Stimulated activated CD8-positive, alpha-beta memory T cell treated with anti-CD3 and anti-CD28 coated beads, Interleukin-7, amount 100 ng/mL, for 1 hour (primary cell): ENCODE data around the gene TP53I13.

ENCODE experiments used
- DNase-seq, 2 donors: peaks; one replicate each; pipeline ENCODE4 v3.0.0-alpha.2; 2020; ENCODE audit warnings: low read depth in 2 of 2

The TP53I13 gene

GRCh38 chr17:29567554-29568330, 759 bp upstream of the TP53I13 start:
- DNase-seq = peak; percentile 53 to 64

GRCh38 chr17:29569245-29569950, 897 bp downstream of the TP53I13 start:
- DNase-seq = no peak

- no peak for DNase-seq
Observed at GRCh38 chr17:29570521-29570920, 2.0 kb downstream of the TP53I13 start.

GRCh38 chr17:29571486-29571882, 3.0 kb downstream of the TP53I13 start:
- no peak for DNase-seq

GRCh38 chr17:29571883-29572681, 3.6 kb downstream of the TP53I13 start:
- DNase-seq = no peak

GRCh38 chr17:29572691-29573557, 4.4 kb downstream of the TP53I13 start:
- peak in 1 of 2 donors; percentile 21 for DNase-seq

GRCh38 chr17:29573558-29573869, 5.0 kb downstream of the TP53I13 start:
- DNase-seq = no peak

- DNase-seq = no peak
Observed at GRCh38 chr17:29573871-29574731, 5.6 kb downstream of the TP53I13 start.

GRCh38 chr17:29574732-29575510, 6.4 kb downstream of the TP53I13 start:
- no peak for DNase-seq

- DNase-seq = no peak
Observed at GRCh38 chr17:29575511-29576213, 7.2 kb downstream of the TP53I13 start.

- DNase-seq = no peak
Observed at GRCh38 chr17:29576214-29577000, 7.9 kb downstream of the TP53I13 start.

GRCh38 chr17:29577001-29577370, 8.5 kb downstream of the TP53I13 start:
- DNase-seq = no peak

GRCh38 chr17:29577385-29578211, 9.1 kb downstream of the TP53I13 start:
- no peak for DNase-seq

- DNase-seq = no peak
Observed at GRCh38 chr17:29578626-29579485, 10.4 kb downstream of the TP53I13 start.

GRCh38 chr17:29579866-29580771, 11.6 kb downstream of the TP53I13 start:
- peak; percentile 71 to 85 for DNase-seq
